B cell (primary cell): ENCODE results near the gene FKBP7. TPM values are rescaled to one million over a fixed set of nuclear protein-coding genes. Genes with fewer than 3 reads are reported as not detected.
"Not testable (repeated sequence)": the region's sequence is repeated elsewhere in the genome, so short reads cannot be mapped to it uniquely, and the experiment has no call there.

Experiments
- ATAC-seq: fragments of 200-7000 bp; cut with Tn5 transposase; one replicate; pipeline ENCODE4 v1.10.0; 2021; ENCODE audit warnings: low read depth, mild to moderate bottlenecking, moderate number of reproducible peaks, moderate library complexity
- CTCF ChIA-PET: fragments of 350-600 bp; sonication (Branson Sonifier 250); formaldehyde crosslinking; loops from one replicate; lab custom pipeline; 2021; ENCODE audit warnings: antibody characterized with exemption, inconsistent platforms; lab: Charles Lee
- POLR2A ChIA-PET: fragments of 350-600 bp; sonication (Branson Sonifier 250); formaldehyde crosslinking; loops from one replicate; lab custom pipeline; 2021; ENCODE audit warnings: antibody characterized with exemption; lab: Charles Lee
- DNase-seq: peaks from one replicate; pipeline ENCODE4 v3.0.0; 2013
- H2AFZ ChIP-seq: 2 replicates; pipeline ENCODE4 v1.6.1; 2012; ENCODE audit warnings: mild to moderate bottlenecking, low read depth, low read length; ENCODE audit not compliant: insufficient read depth, poor library complexity, severe bottlenecking
- H3K27ac ChIP-seq, 2 donors: 1 replicate in 1 of 2; 2 replicates in 1 of 2; pipeline ENCODE4 v1.5.1; 2012 to 2013; ENCODE audit warnings: low read length in 2 of 2, mild to moderate bottlenecking in 2 of 2, moderate library complexity in 1 of 2
- H3K27me3 ChIP-seq, 4 experiments: fragments of 200-600 bp in 1 of 4; sonication (generic) in 1 of 4; replicated peaks in 1 of 4; 1 replicate in 2 of 4; 2 replicates in 2 of 4; pipeline versions ENCODE4 v1.6.1 to v1.7.0; 2013 to 2016; ENCODE audit warnings: low read length in 3 of 4, mild to moderate bottlenecking in 2 of 4, mixed read lengths in 1 of 4, moderate library complexity in 1 of 4; ENCODE audit not compliant: insufficient read depth in 4 of 4, control insufficient read depth in 3 of 4; ENCODE audit errors: control extremely low read depth in 1 of 4
- H3K36me3 ChIP-seq, 2 experiments: replicated peaks in 1 of 2; 1 replicate in 1 of 2; 2 replicates in 1 of 2; pipeline versions ENCODE4 v1.6.1 to v1.7.1; 2013; ENCODE audit warnings: low read length in 1 of 2; ENCODE audit not compliant: insufficient read depth in 2 of 2, control insufficient read depth in 1 of 2; ENCODE audit errors: control extremely low read depth in 1 of 2, extremely low read depth in 1 of 2
- H3K4me1 ChIP-seq, 2 donors: fragments of 200-600 bp in 1 of 2; sonication (generic) in 1 of 2; 1 replicate in 1 of 2; 2 replicates in 1 of 2; pipeline versions ENCODE4 v1.5.1 to v1.6.1; 2013 to 2017; ENCODE audit warnings: low read length in 2 of 2; ENCODE audit not compliant: control insufficient read depth in 2 of 2, insufficient read depth in 2 of 2
- H3K4me2 ChIP-seq: replicated peaks from 2 replicates; pipeline ENCODE3; 2012; ENCODE audit warnings: mild to moderate bottlenecking, low read depth, low read length; ENCODE audit not compliant: poor library complexity, severe bottlenecking
- H3K4me3 ChIP-seq, 5 experiments: fragments of 200-600 bp in 1 of 5; sonication (generic) in 1 of 5; 1 replicate in 3 of 5; 2 replicates in 2 of 5; pipeline versions ENCODE4 v1.5.1 to v1.7.0; 2011 to 2016; ENCODE audit warnings: low read length in 4 of 5, mild to moderate bottlenecking in 4 of 5, low read depth in 2 of 5, control low read depth in 1 of 5, moderate library complexity in 1 of 5; ENCODE audit not compliant: insufficient read depth in 1 of 5; ENCODE audit errors: control extremely low read depth in 1 of 5, extremely low read depth in 1 of 5
- H3K79me2 ChIP-seq: fragments of 200-600 bp; sonication (generic); one replicate; pipeline ENCODE4 v1.6.0; 2016; ENCODE audit warnings: low read length; ENCODE audit not compliant: control insufficient read depth, insufficient read depth
- H3K9ac ChIP-seq: fragments of 200-600 bp; sonication (generic); 2 replicates; pipeline ENCODE4 v1.6.1; 2017; ENCODE audit warnings: mild to moderate bottlenecking, low read length, moderate library complexity
- H3K9me3 ChIP-seq, 3 donors: one replicate each; pipeline versions ENCODE4 v1.6.1 to v1.7.1; 2013; ENCODE audit warnings: low read length in 2 of 3; ENCODE audit not compliant: control insufficient read depth in 2 of 3, insufficient read depth in 1 of 3; ENCODE audit errors: control extremely low read depth in 1 of 3
- H4K20me1 ChIP-seq: 2 replicates; pipeline ENCODE4 v1.6.0; 2012; ENCODE audit warnings: mild to moderate bottlenecking, low read length; ENCODE audit not compliant: insufficient read depth, control insufficient read depth, poor library complexity, severe bottlenecking
- H3K27ac Mint-ChIP-seq: one replicate; pipeline ENCODE4 v1.8.0; 2021; ENCODE audit warnings: mixed read lengths
- H3K27me3 Mint-ChIP-seq: one replicate; pipeline ENCODE4 v1.8.0; 2021; ENCODE audit warnings: mixed read lengths
- H3K4me1 Mint-ChIP-seq: one replicate; pipeline ENCODE4 v1.8.0; 2021; ENCODE audit warnings: mixed read lengths
- H3K4me3 Mint-ChIP-seq: one replicate; pipeline ENCODE4 v1.8.0; 2021; ENCODE audit warnings: mixed read lengths
- H3K9me3 Mint-ChIP-seq: one replicate; pipeline ENCODE4 v1.8.0; 2022; ENCODE audit warnings: mixed read lengths; ENCODE audit not compliant: insufficient read depth
- EZH2 ChIP-seq: IDR thresholded peaks from 2 replicates; pipeline ENCODE4 v1.6.1; 2012; ENCODE audit warnings: borderline replicate concordance, low read depth, mild to moderate bottlenecking, moderate library complexity, low read length; ENCODE audit not compliant: insufficient read depth, poor library complexity, severe bottlenecking
- WGBS: methylation state at CpG from one replicate; pipeline ENCODE4 v1.1.5; 2013; ENCODE audit warnings: missing lambda C conversion rate; ENCODE audit not compliant: insufficient coverage; 5-methylcytosine and 5-hydroxymethylcytosine counted together
- intact Hi-C: fragments of 100-400 bp; cut with micrococcal nuclease; formaldehyde crosslinking; loops from one replicate; pipeline ENCODE4 v1.10.0; 2022
- polyA plus RNA-seq: library from polyadenylated mRNA; depleted of rRNA; stranded (reverse); fragments of >200 nt; gene quantifications from 2 replicates; pipeline ENCODE4 v1.2.3, GENCODE V29; 2012
- total RNA-seq, 2 donors: library from RNA; stranded (reverse); fragments of 120-200 nt in 1 of 2; gene quantifications; 1 replicate in 1 of 2; 2 replicates in 1 of 2; pipeline versions ENCODE4 v1.2.3 to v1.2.4, GENCODE V29; 2013 to 2022
- TF ChIP-seq, protein P1 (sequence below): fragments of 200-600 bp; IDR thresholded peaks from one replicate; pipeline ENCODE4 v1.8.0; 2022; ENCODE audit warnings: antibody characterized with exemption, mild to moderate bottlenecking

The FKBP7 gene
- total and polyA plus RNA-seq, 2 donors (not counting 1 experiment from before 2014, with no cell fraction given) = 0.39 to 0.97 TPM

DNA sequence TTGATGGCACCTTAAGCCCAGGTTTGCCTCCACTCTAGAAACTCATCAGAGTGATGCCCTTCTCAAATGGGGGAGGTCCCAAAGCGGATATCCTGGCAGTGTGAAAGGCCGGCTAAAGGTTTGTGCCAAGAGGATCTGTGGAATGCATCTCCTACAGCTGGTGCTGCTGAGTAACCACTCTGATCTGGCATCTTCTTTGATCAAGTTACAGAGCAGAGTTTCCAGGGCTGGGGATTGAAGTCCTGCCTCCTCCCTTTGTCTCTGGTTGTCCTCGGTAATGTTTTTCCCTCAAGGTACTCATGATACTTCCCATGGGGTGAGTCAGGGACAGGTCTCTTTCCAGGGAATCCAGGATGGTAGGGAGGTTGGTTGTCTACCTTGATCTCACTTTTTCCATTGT, 52.0 kb downstream of the FKBP7 start:
- ATAC-seq = no peak
- Histone ChIP-seq H3K79me2 (no peaks in the 10 kb centered on the region), H3K27me3 (no peaks in the 10 kb centered on the region), H3K4me1 (no peaks in the 10 kb centered on the region), H3K27ac (no peak overlapping the region), H3K9me3 (peaks cover 2 to 3% (median 2%) of the 10 kb centered on the region in 3 donors), H3K4me3 (no peak overlapping the region), H2AFZ (no peak overlapping the region), H3K36me3 (peaks cover 0 to 30% of the 10 kb centered on the region in 2 experiments), H4K20me1 (no peaks in the 10 kb centered on the region), H3K9ac (no peak overlapping the region), H3K4me2 (no peak overlapping the region)
- no peak for TF ChIP-seq EZH2
- TF ChIP-seq, protein P1, sequence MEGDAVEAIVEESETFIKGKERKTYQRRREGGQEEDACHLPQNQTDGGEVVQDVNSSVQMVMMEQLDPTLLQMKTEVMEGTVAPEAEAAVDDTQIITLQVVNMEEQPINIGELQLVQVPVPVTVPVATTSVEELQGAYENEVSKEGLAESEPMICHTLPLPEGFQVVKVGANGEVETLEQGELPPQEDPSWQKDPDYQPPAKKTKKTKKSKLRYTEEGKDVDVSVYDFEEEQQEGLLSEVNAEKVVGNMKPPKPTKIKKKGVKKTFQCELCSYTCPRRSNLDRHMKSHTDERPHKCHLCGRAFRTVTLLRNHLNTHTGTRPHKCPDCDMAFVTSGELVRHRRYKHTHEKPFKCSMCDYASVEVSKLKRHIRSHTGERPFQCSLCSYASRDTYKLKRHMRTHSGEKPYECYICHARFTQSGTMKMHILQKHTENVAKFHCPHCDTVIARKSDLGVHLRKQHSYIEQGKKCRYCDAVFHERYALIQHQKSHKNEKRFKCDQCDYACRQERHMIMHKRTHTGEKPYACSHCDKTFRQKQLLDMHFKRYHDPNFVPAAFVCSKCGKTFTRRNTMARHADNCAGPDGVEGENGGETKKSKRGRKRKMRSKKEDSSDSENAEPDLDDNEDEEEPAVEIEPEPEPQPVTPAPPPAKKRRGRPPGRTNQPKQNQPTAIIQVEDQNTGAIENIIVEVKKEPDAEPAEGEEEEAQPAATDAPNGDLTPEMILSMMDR = no peak
- intact Hi-C loops = no loop called here
- no peak for DNase-seq
- ChIA-PET POLR2A (no interaction called here), CTCF (interaction anchor here (7.5 kb wide), 1 partner anchor 12 kb away, joined by 37 read pairs; no protein-coding TSS in a partner anchor)
- Mint-ChIP-seq H3K27me3 (no peaks in the 10 kb centered on the region), H3K9me3 (peaks cover 8% of the 10 kb centered on the region), H3K27ac (no peak overlapping the region), H3K4me1 (no peaks in the 10 kb centered on the region), H3K4me3 (no peak overlapping the region)
- WGBS = 96% methylated on average over 3 of the region's 3 CpGs

DNA sequence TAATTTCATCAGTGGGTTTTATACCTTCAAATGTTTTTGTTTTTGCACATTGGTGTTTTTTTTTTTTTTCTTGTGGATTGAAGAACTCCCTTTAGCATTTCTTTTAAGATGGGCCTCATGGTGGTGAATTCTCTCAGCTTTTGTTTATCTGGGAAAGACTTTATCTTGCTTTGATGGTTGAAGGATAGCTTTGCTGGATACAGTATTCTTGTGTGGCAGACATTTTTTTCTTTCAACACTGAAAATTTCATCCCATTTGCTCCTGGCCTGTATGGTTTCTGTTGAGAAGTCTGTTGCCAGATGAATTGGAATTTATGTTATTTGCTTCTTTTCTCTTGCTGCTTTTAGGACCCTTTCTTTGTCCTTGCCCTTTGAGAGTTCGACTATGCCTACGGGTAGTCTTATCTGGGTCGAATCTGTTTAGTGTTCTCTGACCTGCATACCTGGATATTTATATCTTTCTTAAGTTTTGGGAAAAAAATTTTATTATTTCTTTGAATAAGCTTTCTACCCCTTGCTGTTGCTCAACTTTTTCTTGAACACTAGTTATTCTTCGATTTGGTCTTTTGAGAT, 53.1 kb downstream of the FKBP7 start:
- ATAC-seq = no peak
- POLR2A ChIA-PET = no interaction called here
- Mint-ChIP-seq H3K4me3 (no peak overlapping the region), H3K9me3 (peaks cover 8% of the 10 kb centered on the region), H3K27ac (no peak overlapping the region), H3K4me1 (no peaks in the 10 kb centered on the region), H3K27me3 (no peaks in the 10 kb centered on the region)
- H4K20me1 ChIP-seq = no peaks in the 10 kb centered on the region
- no peak overlapping the region for H3K4me2 ChIP-seq
- H3K9me3 ChIP-seq = peaks cover 2 to 3% (median 2%) of the 10 kb centered on the region in 3 donors
- no peaks in the 10 kb centered on the region for H3K79me2 ChIP-seq
- H3K4me1 ChIP-seq = no peaks in the 10 kb centered on the region
- H3K27me3 ChIP-seq = no peaks in the 10 kb centered on the region
- WGBS = no CpG with 5 or more reads among the region's 4 CpGs
- TF ChIP-seq EZH2 = no peak
- H2AFZ ChIP-seq = no peak overlapping the region
- intact Hi-C loops = no loop called here
- H3K9ac ChIP-seq = no peak overlapping the region
- H3K27ac ChIP-seq = no peak overlapping the region
- no peak overlapping the region for H3K4me3 ChIP-seq
- DNase-seq = no peak
- CTCF ChIA-PET = interaction anchor here (7.5 kb wide), 1 partner anchor 11 kb away, joined by 37 read pairs; no protein-coding TSS in a partner anchor
- peaks cover 0 to 21% of the 10 kb centered on the region in 2 experiments for H3K36me3 ChIP-seq

DNA sequence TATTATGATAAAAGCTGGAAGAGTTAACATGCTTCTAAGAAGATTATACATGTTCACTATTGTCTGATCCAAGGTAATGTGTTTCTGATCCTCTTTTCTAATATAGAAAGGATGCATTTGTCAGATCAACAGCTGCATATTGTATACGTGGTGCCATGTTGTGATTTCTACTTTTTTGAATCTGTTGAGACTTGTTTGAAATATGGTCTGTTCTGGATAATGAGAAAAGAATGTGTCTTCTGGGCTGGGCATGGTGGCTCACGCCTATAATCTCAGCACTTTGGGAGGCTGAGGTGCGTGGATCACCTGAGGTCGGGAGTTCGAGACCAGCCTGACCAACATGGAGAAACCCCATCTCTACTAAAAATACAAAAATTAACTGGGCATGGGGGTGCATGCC, 54.7 kb downstream of the FKBP7 start:
- 100% methylated on average over 5 of the region's 5 CpGs for WGBS
- H3K4me1 Mint-ChIP-seq, H3K9me3 ChIP-seq, H2AFZ ChIP-seq, H3K79me2 ChIP-seq, H3K9ac ChIP-seq, DNase-seq, H3K4me2 ChIP-seq, ATAC-seq, H3K27ac Mint-ChIP-seq, H3K4me1 ChIP-seq, intact Hi-C loops, H3K27ac ChIP-seq, H4K20me1 ChIP-seq, H3K4me3 Mint-ChIP-seq, H3K9me3 Mint-ChIP-seq, H3K27me3 ChIP-seq, H3K27me3 Mint-ChIP-seq, H3K4me3 ChIP-seq, POLR2A ChIA-PET: not testable (repeated sequence)
- CTCF ChIA-PET = interaction anchor here (7.5 kb wide), 1 partner anchor 9 kb away, joined by 37 read pairs; no protein-coding TSS in a partner anchor
- H3K36me3 ChIP-seq = peaks cover 0 to 12% of the 10 kb centered on the region in 2 experiments
